A549 (cell line): Measurements from ENCODE around the gene TRUB1. TPM values are rescaled to one million over a fixed set of nuclear protein-coding genes. Genes with fewer than 3 reads are reported as not detected.
A peak's percentile ranks its signal among the peaks of the same experiment; 100 is the strongest.
"Not testable (repeated sequence)": the region's sequence is repeated elsewhere in the genome, so short reads cannot be mapped to it uniquely, and the experiment has no call there.

ENCODE experiments used
- ATAC-seq, 2 experiments: fragments of 200-7000 bp in 1 of 2; fragments of >200 bp in 1 of 2; cut with Nextera tagmentation in 1 of 2; cut with Tn5 transposase in 1 of 2; 3 replicates each; pipeline versions ENCODE4 v1.8.0 to v1.9.1; 2018 to 2020; ENCODE audit warnings: mild to moderate bottlenecking in 1 of 2, moderate library complexity in 1 of 2
- CTCF ChIA-PET: fragments of 300-600 bp; sonication (Branson Sonifier 250); formaldehyde crosslinking; extraction: SDS; loops from one replicate; lab custom pipeline; 2021; ENCODE audit warnings: antibody characterized with exemption, inconsistent platforms; lab: Yijun Ruan, JAX
- POLR2A ChIA-PET: fragments of 350-600 bp; formaldehyde crosslinking; extraction: SDS; loops from one replicate; lab custom pipeline; 2021; ENCODE audit warnings: antibody characterized with exemption, inconsistent platforms; lab: Yijun Ruan, JAX
- DNase-seq, 2 experiments: peaks; one replicate each; pipeline versions ENCODE4 v3.0.0 to v3.0.0-alpha.2; 2011 to 2016; ENCODE audit warnings: low read depth in 1 of 2, low spot score in 1 of 2
- FAIRE-seq: peaks from 2 replicates; lab custom pipeline; 2011; peaks lifted over from hg19 to GRCh38; lab: Jason Lieb, UNC
- H3K27ac ChIP-seq, 2 experiments: fragments of >200 bp; sonication (Bioruptor Twin); formaldehyde crosslinking; 3 replicates each; pipeline ENCODE4 v1.5.1; 2016 to 2017
- H3K4me1 ChIP-seq: fragments of >200 bp; sonication (Bioruptor Twin); formaldehyde crosslinking; 3 replicates; pipeline ENCODE4 v1.6.1; 2016
- H3K4me2 ChIP-seq: fragments of >200 bp; sonication (Bioruptor Twin); formaldehyde crosslinking; 3 replicates; pipeline ENCODE4 v1.6.1; 2016
- H3K4me3 ChIP-seq: fragments of >200 bp; sonication (Bioruptor Twin); formaldehyde crosslinking; 3 replicates; pipeline ENCODE4 v1.5.1; 2016
- H3K9me3 ChIP-seq: fragments of >200 bp; sonication (Bioruptor Twin); formaldehyde crosslinking; 3 replicates; pipeline ENCODE4 v1.6.1; 2016
- FOSB ChIP-seq: fragments of 250-450 bp; sonication (Bioruptor Pico); IDR thresholded peaks from 2 replicates; pipeline ENCODE4 v1.5.0; 2020; ENCODE audit warnings: mild to moderate bottlenecking, moderate library complexity
- FOSL2 ChIP-seq, 2 experiments: fragments of 450-650 bp in 1 of 2; fragments of >200 bp in 1 of 2; sonication (Bioruptor Twin) in 1 of 2; formaldehyde crosslinking; IDR thresholded peaks; 2 replicates each; pipeline versions ENCODE4 v1.5.0 to v1.6.1; 2016 to 2020; ENCODE audit warnings: mild to moderate bottlenecking in 1 of 2, moderate library complexity in 1 of 2
- FOXS1 ChIP-seq: fragments of 250-450 bp; sonication (Bioruptor Pico); IDR thresholded peaks from 2 replicates; pipeline ENCODE4 v1.5.0; 2020; ENCODE audit warnings: mild to moderate bottlenecking, moderate library complexity
- HDAC2 ChIP-seq: fragments of 200-600 bp; sonication (generic); IDR thresholded peaks from 2 replicates; pipeline ENCODE4 v1.6.1; 2016
- HEYL ChIP-seq: fragments of 250-450 bp; sonication (Bioruptor Pico); IDR thresholded peaks from 2 replicates; pipeline ENCODE4 v1.8.0; 2021; ENCODE audit warnings: mild to moderate bottlenecking, moderate library complexity
- HOXA7 ChIP-seq: fragments of 250-450 bp; sonication (Bioruptor Pico); IDR thresholded peaks from 2 replicates; pipeline ENCODE4 v1.5.0; 2020; ENCODE audit warnings: mild to moderate bottlenecking, moderate library complexity
- HOXB5 ChIP-seq: fragments of 250-450 bp; sonication (Bioruptor Pico); IDR thresholded peaks from 2 replicates; pipeline ENCODE4 v1.5.0; 2020; ENCODE audit warnings: mild to moderate bottlenecking, moderate library complexity
- JUN ChIP-seq, 2 experiments: fragments of >200 bp; sonication (Bioruptor Twin); formaldehyde crosslinking; IDR thresholded peaks; 2 replicates in 1 of 2; 3 replicates in 1 of 2; pipeline ENCODE4 v1.6.1; 2016 to 2017
- JUNB ChIP-seq: fragments of >200 bp; sonication (Bioruptor Twin); formaldehyde crosslinking; IDR thresholded peaks from 2 replicates; pipeline ENCODE4 v1.6.1; 2016
- MAZ ChIP-seq: fragments of 150-350 bp; IDR thresholded peaks from 2 replicates; pipeline ENCODE4 v1.6.1; 2014; ENCODE audit warnings: antibody characterized with exemption, low read depth, low read length, borderline replicate concordance
- NFE2L2 ChIP-seq: fragments of 150-350 bp; conservative IDR thresholded peaks from 2 replicates; pipeline ENCODE4 v1.6.1; 2014; ENCODE audit warnings: low read length
- NPAS2 ChIP-seq: fragments of 250-450 bp; sonication (Bioruptor Pico); IDR thresholded peaks from 2 replicates; pipeline ENCODE4 v1.8.0; 2022; ENCODE audit warnings: mild to moderate bottlenecking, moderate library complexity, borderline replicate concordance
- POLR2AphosphoS2 ChIP-seq: conservative IDR thresholded peaks from 2 replicates; pipeline ENCODE4 v1.6.1; 2012; ENCODE audit warnings: low read length, improper control_type of control experiment, inconsistent platforms
- RCOR1 ChIP-seq: fragments of 150-350 bp; IDR thresholded peaks from 2 replicates; pipeline ENCODE4 v1.6.1; 2014; ENCODE audit warnings: antibody characterized with exemption, low read length, low read depth
- RFX5 ChIP-seq: fragments of 450-650 bp; IDR thresholded peaks from 2 replicates; pipeline ENCODE4 v1.7.1; 2014; ENCODE audit warnings: antibody characterized with exemption, mild to moderate bottlenecking, moderate library complexity
- RNF2 ChIP-seq: fragments of 200-600 bp; sonication (generic); IDR thresholded peaks from 2 replicates; pipeline ENCODE4 v1.6.1; 2016; ENCODE audit warnings: low read depth, mild to moderate bottlenecking, antibody characterized with exemption, moderate library complexity, borderline replicate concordance
- TFCP2L1 ChIP-seq: fragments of 250-450 bp; sonication (Bioruptor Pico); IDR thresholded peaks from 2 replicates; pipeline ENCODE4 v1.5.0; 2021; ENCODE audit warnings: mild to moderate bottlenecking
- TP53 ChIP-seq: fragments of 250-450 bp; sonication (Bioruptor Pico); IDR thresholded peaks from 2 replicates; pipeline ENCODE4 v1.5.0; 2021; ENCODE audit warnings: mild to moderate bottlenecking, moderate library complexity
- ZSCAN20 ChIP-seq: fragments of 250-450 bp; sonication (Bioruptor Pico); IDR thresholded peaks from 2 replicates; pipeline ENCODE4 v1.8.0; 2022; ENCODE audit warnings: mild to moderate bottlenecking, moderate library complexity
- WGBS: methylation state at CpG from one replicate; pipeline ENCODE4 v1.1.6; 2017; ENCODE audit errors: missing lambda C conversion rate; 5-methylcytosine and 5-hydroxymethylcytosine counted together
- polyA plus RNA-seq, 4 experiments: library from polyadenylated mRNA; depleted of rRNA in 3 of 4; stranded (reverse); fragments of >200 nt; fragmentation: RNase III in 1 of 4; extraction: RNeasy Plus Mini Kit Qiagen cat#74134 plus additional on column Dnase treatment in 1 of 4; gene quantifications; 2 replicates in 3 of 4; 3 replicates in 1 of 4; pipeline ENCODE4 v1.2.3, GENCODE V29; 2011 to 2017
- TF ChIP-seq, protein P1 (sequence below): fragments of >200 bp; sonication (Bioruptor Twin); formaldehyde crosslinking; IDR thresholded peaks from 3 replicates; pipeline ENCODE4 v1.6.1; 2016
- TF ChIP-seq, protein P2 (sequence below): IDR thresholded peaks from 2 replicates; pipeline ENCODE4 v1.6.1; 2012
- TF ChIP-seq, protein P3 (sequence below): fragments of 250-450 bp; sonication (Bioruptor Pico); IDR thresholded peaks from 2 replicates; pipeline ENCODE4 v1.5.0; 2021; ENCODE audit warnings: mild to moderate bottlenecking, moderate library complexity, borderline replicate concordance
- TF ChIP-seq, protein P4 (sequence below): fragments of >200 bp; sonication (Bioruptor Twin); formaldehyde crosslinking; IDR thresholded peaks from 2 replicates; pipeline ENCODE4 v1.6.1; 2016

The TRUB1 gene
- polyA plus RNA-seq, 2 of the 4 experiments (the other 2 are of a cell fraction) = 19.5 to 40.4 TPM

DNA sequence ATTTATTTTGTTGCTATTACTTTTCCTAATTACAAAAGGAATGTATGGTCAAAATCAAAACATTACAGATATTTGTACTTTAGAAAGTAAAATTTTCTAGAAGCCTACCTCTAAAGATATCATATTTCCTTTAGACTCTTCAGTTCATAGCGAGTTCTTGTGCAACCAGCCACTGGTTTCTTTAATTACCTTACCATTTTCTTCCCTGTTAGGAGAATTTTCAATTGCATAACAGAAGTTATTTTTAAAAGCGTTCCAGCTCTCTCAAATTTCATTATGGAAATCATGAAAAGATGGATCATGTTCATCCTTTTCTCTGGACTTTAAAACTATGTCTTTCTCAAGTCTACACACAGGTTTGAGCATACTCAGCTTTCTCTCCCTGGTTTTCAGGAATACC, 5.0 kb upstream of the TRUB1 start:
- ATAC-seq (no peak), DNase-seq (no peak), FAIRE-seq (no peak)
- Histone ChIP-seq H3K27ac (no peak overlapping the region), H3K4me2 (no peak overlapping the region), H3K4me3 (no peak overlapping the region), H3K4me1 (no peaks in the 10 kb centered on the region), H3K9me3 (no peaks in the 10 kb centered on the region; the same call in 2 of the 3 replicates)
- 49% methylated on average over 2 of the region's 2 CpGs for whole genome bisulfite sequencing
- ChIA-PET CTCF (no interaction called here), POLR2A (no interaction called here)
- TF ChIP-seq HDAC2 = no peak
- no peak for TF ChIP-seq JUN (IDR thresholded peaks at IDR 0.05)
- TF ChIP-seq HOXB5 (CRISPR knock-in tag) = no peak
- TF ChIP-seq RNF2 = no peak
- no peak for TF ChIP-seq TP53
- TF ChIP-seq, protein P1, sequence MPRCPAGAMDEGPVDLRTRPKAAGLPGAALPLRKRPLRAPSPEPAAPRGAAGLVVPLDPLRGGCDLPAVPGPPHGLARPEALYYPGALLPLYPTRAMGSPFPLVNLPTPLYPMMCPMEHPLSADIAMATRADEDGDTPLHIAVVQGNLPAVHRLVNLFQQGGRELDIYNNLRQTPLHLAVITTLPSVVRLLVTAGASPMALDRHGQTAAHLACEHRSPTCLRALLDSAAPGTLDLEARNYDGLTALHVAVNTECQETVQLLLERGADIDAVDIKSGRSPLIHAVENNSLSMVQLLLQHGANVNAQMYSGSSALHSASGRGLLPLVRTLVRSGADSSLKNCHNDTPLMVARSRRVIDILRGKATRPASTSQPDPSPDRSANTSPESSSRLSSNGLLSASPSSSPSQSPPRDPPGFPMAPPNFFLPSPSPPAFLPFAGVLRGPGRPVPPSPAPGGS = no peak
- no peak for TF ChIP-seq NPAS2 (CRISPR knock-in tag)
- TF ChIP-seq, protein P2, sequence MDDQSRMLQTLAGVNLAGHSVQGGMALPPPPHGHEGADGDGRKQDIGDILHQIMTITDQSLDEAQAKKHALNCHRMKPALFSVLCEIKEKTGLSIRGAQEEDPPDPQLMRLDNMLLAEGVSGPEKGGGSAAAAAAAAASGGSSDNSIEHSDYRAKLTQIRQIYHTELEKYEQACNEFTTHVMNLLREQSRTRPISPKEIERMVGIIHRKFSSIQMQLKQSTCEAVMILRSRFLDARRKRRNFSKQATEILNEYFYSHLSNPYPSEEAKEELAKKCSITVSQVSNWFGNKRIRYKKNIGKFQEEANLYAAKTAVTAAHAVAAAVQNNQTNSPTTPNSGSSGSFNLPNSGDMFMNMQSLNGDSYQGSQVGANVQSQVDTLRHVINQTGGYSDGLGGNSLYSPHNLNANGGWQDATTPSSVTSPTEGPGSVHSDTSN = no peak

DNA sequence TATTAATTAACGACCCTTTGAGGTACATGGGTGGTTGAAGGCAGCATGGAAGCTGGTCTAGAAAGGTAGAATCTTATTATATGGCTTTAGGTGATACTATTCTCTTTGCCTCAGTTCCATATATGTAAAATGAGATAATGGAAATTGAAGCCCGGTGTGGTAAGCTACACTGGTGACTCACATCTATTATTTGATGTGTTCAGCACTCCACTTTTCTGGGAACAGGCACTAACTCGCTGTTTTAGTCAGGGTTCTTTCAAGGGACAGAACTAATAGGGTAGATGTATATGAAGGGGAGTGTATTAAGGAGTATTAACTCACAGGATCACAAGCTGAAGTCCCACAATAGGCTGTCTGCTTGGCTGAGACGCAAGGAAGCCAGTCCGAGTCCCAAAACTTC, 4.4 kb upstream of the TRUB1 start:
- H3K4me3 ChIP-seq = no peak overlapping the region
- H3K27ac ChIP-seq = no peak overlapping the region
- 43% methylated on average over 5 of the region's 5 CpGs for WGBS
- no peak overlapping the region for H3K4me2 ChIP-seq
- no peaks in the 10 kb centered on the region; the same call in 2 of the 3 replicates for H3K9me3 ChIP-seq
- ATAC-seq = no peak
- POLR2A ChIA-PET = no interaction called here
- FAIRE-seq = no peak
- no peak for DNase-seq
- H3K4me1 ChIP-seq = no peaks in the 10 kb centered on the region
- CTCF ChIA-PET = no interaction called here
- TF ChIP-seq RFX5 (no peak), MAZ (no peak), JUNB (no peak), HOXB5 (CRISPR knock-in tag) (no peak), NFE2L2 (no peak)
- TF ChIP-seq, protein P3, sequence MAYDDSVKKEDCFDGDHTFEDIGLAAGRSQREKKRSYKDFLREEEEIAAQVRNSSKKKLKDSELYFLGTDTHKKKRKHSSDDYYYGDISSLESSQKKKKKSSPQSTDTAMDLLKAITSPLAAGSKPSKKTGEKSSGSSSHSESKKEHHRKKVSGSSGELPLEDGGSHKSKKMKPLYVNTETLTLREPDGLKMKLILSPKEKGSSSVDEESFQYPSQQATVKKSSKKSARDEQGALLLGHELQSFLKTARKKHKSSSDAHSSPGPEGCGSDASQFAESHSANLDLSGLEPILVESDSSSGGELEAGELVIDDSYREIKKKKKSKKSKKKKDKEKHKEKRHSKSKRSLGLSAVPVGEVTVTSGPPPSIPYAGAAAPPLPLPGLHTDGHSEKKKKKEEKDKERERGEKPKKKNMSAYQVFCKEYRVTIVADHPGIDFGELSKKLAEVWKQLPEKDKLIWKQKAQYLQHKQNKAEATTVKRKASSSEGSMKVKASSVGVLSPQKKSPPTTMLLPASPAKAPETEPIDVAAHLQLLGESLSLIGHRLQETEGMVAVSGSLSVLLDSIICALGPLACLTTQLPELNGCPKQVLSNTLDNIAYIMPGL (CRISPR knock-in tag) = no peak
- TF ChIP-seq, protein P2 = no peak

DNA sequence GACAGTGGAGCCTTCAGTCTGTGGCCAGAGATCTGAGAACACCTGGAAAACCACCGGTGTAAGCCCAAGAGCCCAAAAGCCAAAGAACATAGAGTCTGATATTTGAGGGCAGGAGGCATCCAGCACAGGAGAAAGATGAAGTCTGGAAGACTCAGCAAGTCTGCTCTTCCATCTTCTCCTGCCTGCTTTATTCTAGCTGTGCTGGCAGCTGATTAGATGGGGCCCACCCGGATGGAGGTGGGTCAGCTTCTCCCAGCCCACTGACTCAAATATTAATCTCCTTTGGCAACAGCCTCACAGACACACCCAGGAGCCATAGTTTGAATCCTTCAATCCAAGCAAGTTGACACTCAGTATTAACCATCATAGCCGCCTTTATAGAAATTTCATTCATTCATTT, 4.0 kb upstream of the TRUB1 start:
- WGBS = 35% methylated on average over 3 of the region's 3 CpGs
- H3K4me2 ChIP-seq, H3K4me1 ChIP-seq, H3K9me3 ChIP-seq, H3K4me3 ChIP-seq, FAIRE-seq, H3K27ac ChIP-seq, ATAC-seq, DNase-seq, POLR2A ChIA-PET, CTCF ChIA-PET: not testable (repeated sequence)

DNA sequence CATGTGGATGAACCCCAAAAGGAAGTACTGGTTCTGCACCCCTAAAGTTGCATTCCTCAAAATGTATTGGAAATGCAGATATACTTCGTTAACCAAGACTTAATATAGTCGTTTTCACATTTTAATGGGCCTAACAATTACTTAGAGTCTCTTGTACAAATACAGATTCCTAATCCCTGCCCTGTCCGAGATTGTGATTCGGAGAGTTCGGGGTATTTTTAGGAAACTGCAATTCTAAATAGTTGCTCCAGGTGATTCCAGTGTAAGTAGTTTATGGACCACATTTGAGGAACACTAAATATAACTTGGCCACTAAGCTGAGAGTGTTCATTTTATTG, 830 bp downstream of the TRUB1 start:
- 2% methylated on average over 5 of the region's 5 CpGs for WGBS
- TF ChIP-seq FOXS1 (CRISPR knock-in tag) (no peak), HEYL (CRISPR knock-in tag) (no peak), RNF2 (no peak), HOXB5 (CRISPR knock-in tag) (no peak), FOSB (no peak), TFCP2L1 (CRISPR knock-in tag) (no peak), TP53 (no peak), POLR2AphosphoS2 (no peak), FOSL2 (IDR thresholded peaks at IDR 0.05) (no peak), FOSL2 (CRISPR knock-in tag; IDR thresholded peaks at IDR 0.05) (no peak), HOXA7 (CRISPR knock-in tag) (no peak), ZSCAN20 (CRISPR knock-in tag) (no peak), HDAC2 (no peak), RFX5 (no peak), RCOR1 (no peak)
- TF ChIP-seq, protein P2 = no peak
- TF ChIP-seq, protein P4, sequence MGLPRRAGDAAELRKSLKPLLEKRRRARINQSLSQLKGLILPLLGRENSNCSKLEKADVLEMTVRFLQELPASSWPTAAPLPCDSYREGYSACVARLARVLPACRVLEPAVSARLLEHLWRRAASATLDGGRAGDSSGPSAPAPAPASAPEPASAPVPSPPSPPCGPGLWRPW = no peak
- no peak for ATAC-seq
- ChIA-PET POLR2A (no interaction called here), CTCF (interaction anchor here (1.1 kb wide), 1 partner anchor 9 kb away, joined by 5 read pairs; no protein-coding TSS in a partner anchor)
- peak overlapping the region; percentile 91 for H3K4me2 ChIP-seq
- peak overlapping the region; percentile 94 for H3K27ac ChIP-seq
- peak overlapping the region; percentile 94 for H3K4me3 ChIP-seq
- DNase-seq = no peak
- peaks cover 9% of the 10 kb centered on the region; the same call in 1 of the 3 replicates for H3K4me1 ChIP-seq
- no peaks in the 10 kb centered on the region for H3K9me3 ChIP-seq
- no peak for FAIRE-seq
